T follicular helper cell (primary cell): ENCODE measurements around the gene TECRL.

Source experiments
- DNase-seq: peaks from one replicate; pipeline ENCODE4 v3.0.0-alpha.2; 2020; ENCODE audit warnings: low read depth
- total RNA-seq, 2 experiments: gene quantifications; one replicate each; lab custom pipeline; 2026; lab: John Stamatoyannopoulos, UW

The TECRL gene, protein sequence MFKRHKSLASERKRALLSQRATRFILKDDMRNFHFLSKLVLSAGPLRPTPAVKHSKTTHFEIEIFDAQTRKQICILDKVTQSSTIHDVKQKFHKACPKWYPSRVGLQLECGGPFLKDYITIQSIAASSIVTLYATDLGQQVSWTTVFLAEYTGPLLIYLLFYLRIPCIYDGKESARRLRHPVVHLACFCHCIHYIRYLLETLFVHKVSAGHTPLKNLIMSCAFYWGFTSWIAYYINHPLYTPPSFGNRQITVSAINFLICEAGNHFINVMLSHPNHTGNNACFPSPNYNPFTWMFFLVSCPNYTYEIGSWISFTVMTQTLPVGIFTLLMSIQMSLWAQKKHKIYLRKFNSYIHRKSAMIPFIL
- 0 reads per million in 2 experiments for total RNA-seq

GRCh38 chr4:64409300-64409699 lies at the start of gene TECRL:
TSS of gene TECRL (minus strand) at chr4:64409450. CDS start at chr4:64409351, 99 bp downstream.
- no peak for DNase-seq

DNA sequence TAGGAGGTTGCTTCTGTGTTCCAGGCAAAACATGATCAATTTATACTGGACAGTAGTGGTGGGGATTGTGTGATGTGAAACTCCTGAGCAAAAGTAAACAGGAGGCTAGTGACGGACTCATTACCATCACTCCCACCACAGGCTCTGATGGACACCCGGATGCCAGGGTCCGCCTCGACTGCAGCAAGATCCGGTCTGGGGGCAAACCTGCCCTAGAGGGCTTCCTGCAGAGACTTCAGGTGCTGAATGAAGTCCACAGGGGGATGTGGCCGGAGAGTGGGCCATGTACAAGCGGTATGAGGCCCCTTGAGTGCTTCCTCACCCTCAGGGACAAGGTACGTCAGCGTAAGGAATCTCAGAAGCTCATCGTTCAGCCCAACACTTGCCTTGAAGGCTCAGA lies 23.4 kb upstream of the TECRL start:
- no peak for DNase-seq

- no peak for DNase-seq
Observed at GRCh38 chr4:64430933-64431332, 21.7 kb upstream of the TECRL start.

DNA sequence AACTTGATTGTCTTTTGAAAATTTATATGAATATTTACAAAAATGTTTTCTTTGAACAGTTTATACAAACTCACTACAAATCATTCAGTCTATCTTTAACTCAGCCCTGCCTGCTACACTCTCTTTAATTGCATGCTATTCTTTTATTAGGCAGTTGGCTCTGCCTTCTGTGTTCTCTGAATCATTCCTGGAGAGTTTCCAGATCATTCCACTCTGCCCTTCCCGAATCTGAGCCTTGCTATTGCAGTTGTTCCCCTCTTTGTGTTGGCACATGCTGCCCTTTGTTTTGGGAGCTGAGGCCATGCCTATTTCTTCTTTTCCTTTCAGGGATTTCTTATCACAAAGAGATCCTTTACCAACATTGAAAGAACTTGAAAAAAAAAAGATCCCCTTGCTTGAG lies 8.7 kb upstream of the TECRL start:
- no peak for DNase-seq

DNA sequence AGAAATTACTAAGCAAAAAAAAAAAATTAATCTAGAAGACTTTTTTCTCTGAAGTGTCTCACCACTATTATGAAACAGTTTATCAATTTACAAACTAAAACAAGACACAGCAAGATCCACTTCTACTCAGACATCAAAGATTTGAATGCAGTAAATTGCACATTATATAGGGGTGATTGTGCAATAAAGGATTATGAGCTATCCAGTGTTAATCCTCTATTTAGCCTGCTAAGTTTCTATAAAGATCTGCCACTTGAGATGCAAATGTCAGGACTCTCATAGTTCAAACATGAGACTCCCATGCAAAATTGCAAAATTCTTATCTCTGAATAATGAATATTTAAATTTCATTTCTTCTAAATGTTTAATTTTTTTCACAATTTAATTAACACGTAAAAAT lies 2.2 kb downstream of the TECRL start:
- no peak for DNase-seq

DNA sequence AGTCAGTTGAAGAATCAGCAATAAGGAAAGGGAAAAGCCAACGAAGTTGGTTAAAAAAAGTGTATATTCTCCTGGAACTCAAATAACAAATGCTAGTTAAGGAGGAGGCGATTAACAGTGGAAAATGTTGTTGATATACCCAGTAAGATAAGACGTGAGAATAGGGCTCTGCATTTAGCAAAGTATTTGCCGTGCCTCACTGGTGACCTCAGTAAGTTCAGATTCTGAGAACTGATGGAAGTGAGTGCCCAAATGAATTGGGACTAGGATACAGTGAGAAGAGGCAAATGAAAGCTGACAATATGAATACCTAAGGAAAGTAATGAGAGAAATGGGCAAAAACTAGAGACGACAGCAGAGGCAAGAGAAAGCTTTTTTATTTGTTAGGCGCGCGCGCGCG lies 3.5 kb downstream of the TECRL start:
- no peak for DNase-seq

- DNase-seq: no peak
Observed at GRCh38 chr4:64402684-64403083, 6.6 kb downstream of the TECRL start.

- DNase-seq: no peak
Observed at GRCh38 chr4:64399313-64400109, 9.7 kb downstream of the TECRL start.

DNA sequence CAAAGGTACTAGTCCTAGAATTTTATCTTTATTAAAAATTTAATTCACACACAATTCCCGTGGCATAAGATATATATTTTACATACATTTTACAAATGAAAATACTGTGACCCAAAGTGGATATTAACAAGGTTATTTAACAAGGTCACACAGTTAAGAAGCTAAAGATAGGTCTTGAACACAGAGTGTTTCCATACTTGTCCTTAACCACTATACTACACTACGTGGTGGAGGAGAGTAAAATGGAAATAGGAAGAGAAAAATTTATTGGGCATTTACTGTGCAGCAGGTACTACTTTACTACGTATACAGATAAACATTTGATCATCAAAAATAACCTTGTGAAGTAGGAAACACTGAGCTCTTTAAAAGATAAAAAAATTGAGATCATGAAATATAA lies 14.8 kb downstream of the TECRL start:
- no peak for DNase-seq

DNA sequence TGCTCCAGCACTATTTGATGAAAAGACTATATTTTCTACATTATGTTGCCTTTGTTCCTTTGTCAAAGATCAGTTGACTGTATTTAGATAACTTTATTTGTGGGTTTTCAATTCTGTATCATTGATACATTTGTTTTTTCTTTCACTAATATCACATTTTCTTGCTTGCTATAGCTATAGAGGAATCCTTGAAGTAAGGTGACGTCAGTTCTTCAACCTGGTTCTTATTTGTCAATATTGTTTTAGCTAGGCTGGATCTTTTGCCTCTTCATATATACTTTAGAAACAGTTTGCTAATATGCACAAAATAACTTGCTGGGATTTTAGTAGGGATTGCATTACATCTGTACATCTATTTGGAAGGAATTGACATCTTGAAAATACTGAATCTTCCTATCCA lies 21.0 kb downstream of the TECRL start:
- DNase-seq: no peak

DNA sequence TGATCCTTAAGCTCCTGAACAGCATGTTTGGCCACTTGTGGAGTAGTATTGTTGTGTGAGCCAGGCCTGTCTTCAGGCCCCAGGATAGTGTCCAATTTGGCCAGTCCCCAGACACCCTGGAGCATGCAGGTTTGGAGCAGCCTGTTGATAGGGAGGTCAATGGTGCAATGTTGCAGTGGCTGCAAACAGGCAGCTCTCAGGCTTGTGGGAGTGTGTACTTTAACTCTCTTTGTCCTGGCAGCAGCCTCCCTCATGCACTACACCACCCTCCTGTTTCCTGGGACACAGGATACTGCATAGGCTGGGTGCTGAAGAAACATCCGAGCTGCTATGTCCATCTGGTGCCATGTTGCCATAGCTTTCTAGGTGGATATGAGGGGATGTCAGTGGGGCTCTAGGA lies 24.0 kb downstream of the TECRL start:
- no peak for DNase-seq

GRCh38 chr4:64384237-64385203 lies 24.7 kb downstream of the TECRL start:
- no peak for DNase-seq

DNA sequence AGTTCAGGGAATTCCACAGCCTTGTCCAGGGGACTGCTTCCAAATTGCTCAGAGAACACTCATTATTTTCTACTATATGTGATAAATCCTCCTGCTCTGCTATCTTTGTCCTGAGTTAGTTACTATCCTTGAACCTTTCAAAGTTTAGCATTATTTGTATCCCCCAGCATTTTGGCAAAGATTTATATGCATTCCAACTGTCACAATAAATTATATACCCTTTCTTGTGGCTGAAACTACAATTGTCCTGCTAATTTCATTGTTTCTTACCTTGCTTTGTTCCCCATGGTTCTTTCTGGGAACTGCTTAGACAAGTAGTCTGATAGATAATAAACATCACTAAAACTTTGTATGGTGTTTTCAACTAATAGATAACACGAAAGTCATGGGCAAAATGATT lies 40.5 kb downstream of the TECRL start:
- no peak for DNase-seq

GRCh38 chr4:64361399-64361740 lies 47.9 kb downstream of the TECRL start:
- DNase-seq: no peak

DNA sequence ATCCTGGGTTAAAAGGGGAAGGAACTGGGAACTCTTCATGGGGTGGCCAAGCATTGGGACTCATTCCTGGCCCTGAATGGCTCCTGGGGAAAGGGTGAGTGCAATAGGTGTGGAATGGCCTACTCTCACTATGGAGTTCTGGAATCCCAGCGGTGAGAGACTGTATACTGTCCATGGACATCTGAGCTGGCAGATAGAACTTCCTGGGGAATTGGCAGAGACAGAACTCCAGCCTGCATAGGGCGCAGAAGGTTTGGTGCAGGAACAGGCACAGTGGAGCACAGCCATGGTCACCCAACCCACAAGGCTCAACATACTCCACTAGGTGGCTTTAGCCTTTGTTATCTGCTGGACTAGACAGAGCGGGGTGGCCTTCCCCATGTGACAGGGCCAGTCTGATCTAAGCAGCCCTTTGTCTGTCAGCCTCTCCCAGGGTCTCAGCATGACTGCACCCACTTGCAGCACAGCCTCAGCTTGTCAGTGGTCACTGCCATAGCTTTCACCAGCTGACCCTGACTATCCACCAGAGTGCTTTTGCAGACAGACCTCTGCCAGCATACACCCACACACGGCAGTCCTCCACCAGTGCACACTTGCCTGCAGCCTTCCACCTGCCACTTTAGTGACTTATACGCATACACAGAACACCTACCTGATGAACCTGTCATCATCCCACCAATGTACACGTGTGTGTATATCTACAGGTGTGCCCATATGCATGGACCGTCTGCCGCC lies 48.4 kb downstream of the TECRL start:
- no peak for DNase-seq

GRCh38 chr4:64359489-64359888 lies 49.8 kb downstream of the TECRL start:
- no peak for DNase-seq

DNA sequence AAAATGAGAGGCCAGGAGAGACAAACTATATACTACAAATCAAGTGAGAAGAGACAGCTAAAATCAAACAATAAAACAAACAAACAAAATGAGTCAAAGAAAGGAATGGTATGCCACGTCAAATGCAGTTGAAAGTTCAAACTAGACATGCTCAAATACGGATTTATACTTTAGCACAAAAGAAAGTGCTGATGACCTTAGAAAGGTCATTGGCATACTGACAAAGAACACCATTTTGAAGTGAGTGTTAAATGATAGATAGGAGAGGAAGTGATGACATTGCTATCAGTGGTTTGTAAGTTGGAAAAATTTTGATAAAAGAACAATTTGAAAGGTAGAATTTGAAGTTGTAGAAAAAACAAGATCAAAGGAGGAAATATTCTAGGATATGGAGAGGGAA lies 55.3 kb downstream of the TECRL start:
- DNase-seq: no peak

DNA sequence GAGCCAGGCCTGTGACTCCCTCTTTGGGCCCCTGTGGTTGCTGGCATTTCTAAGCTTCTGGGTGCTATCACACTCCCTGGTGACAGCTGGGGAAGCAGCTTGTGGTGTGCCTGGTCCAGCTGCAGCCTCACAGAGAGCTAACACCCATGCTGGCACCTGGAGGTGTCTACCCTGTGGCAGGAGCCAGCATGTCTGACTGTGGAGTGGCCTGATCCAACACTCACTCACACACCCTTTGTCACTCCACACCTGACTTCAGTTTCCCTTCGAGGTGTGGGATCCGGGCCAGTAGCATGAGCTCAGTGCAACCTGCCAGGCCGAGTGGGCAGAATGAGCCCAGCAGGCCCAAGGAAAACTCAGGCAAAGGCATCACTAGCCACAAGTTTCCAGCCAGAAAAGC lies 67.5 kb downstream of the TECRL start:
- DNase-seq: no peak

- no peak for DNase-seq
Observed at GRCh38 chr4:64340218-64341110, 68.8 kb downstream of the TECRL start.

DNA sequence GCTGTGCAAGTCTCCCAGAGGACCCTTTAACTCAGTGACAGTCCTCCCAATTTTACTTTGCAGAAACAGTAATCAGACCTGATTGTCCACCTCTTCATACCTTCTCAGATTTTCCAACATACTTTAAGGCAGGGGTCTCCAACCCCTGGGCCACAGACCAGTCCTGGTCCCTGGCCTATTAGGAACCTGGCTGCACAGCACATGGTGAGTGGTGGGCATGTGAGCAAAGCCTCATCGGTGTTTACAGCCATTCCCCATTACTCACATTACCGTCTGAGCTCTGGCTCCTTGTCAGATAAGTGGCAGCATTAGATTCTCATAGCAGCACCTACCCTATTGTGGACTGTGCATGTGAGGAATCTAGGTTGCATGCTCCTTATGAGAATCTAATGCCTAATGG lies 74.3 kb downstream of the TECRL start:
- no peak for DNase-seq

DNA sequence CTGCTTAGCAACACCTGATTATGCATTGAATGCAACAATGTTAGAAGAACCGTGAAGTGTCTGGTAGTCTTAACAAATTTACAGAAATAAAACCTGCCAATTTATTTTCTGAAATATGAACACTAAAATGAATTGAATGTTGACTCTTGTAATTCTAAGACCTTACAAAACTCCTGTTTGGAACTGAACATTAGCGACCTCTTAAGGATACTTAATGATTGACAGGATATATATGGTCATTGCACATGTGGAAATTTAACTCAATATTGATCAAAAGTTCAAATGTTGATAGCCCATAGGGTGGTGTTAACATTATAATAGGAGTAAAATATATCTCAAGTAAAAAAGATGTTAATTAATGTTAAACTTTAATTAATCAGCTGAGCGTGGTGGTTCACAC lies 79.1 kb downstream of the TECRL start:
- no peak for DNase-seq
